ENCODE results near the gene PHLPP1.

Gene PHLPP1

GRCh38 chr18:63025251-63026090 lies 310.1 kb downstream of the PHLPP1 start:
- no peak for DNase-seq

DNA sequence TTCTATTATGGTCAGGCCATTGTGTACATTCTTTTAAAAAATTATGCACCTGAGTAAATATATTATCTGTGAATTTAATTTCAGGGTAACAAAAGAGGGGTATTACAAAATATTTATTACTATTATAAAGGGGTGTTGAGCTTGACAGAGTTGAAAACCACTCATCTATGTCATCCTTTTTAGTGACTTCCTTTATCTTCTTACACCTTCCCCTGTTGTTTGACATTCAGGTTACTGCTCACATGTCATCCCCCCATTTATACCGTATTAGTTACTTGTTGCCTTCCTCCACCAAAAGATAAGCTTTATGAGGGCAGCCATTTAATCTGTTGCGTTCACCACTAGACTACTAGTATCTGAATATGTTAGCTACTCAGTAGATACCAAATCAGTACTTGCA lies 313.0 kb downstream of the PHLPP1 start:
- no peak for DNase-seq
